Mesothelial cell of epicardium (in vitro differentiated cells): ENCODE data around the gene MTA2. TPM values are rescaled to one million over a fixed set of nuclear protein-coding genes. Genes with fewer than 3 reads are reported as not detected.

ENCODE experiments used
- DNase-seq, 2 experiments: peaks; one replicate each; pipeline ENCODE4 v3.0.0; 2021; ENCODE audit warnings: low spot score in 2 of 2; ENCODE audit not compliant: unreplicated experiment in 2 of 2
- H3K27ac Mint-ChIP-seq: 2 replicates; pipeline ENCODE4 v1.8.0; 2021; ENCODE audit warnings: mixed read lengths
- H3K27me3 Mint-ChIP-seq: 2 replicates; pipeline ENCODE4 v1.8.0; 2021; ENCODE audit warnings: low read depth, mixed read lengths
- H3K36me3 Mint-ChIP-seq: 2 replicates; pipeline ENCODE4 v1.8.0; 2021; ENCODE audit warnings: mixed read lengths
- H3K4me1 Mint-ChIP-seq: 2 replicates; pipeline ENCODE4 v1.8.0; 2021; ENCODE audit warnings: mixed read lengths
- H3K4me3 Mint-ChIP-seq: 2 replicates; pipeline ENCODE4 v1.8.0; 2021; ENCODE audit warnings: mild to moderate bottlenecking, moderate library complexity, mixed read lengths
- H3K9me3 Mint-ChIP-seq: 2 replicates; pipeline ENCODE4 v1.8.0; 2021; ENCODE audit warnings: mixed read lengths
- total RNA-seq: library from RNA; stranded (reverse); gene quantifications from 3 replicates; pipeline ENCODE4 v1.2.1, GENCODE V29; 2021
- TF ChIP-seq, protein P1 (sequence below): fragments of 200-600 bp; sonication (generic); IDR thresholded peaks from one replicate; pipeline ENCODE4 v1.5.0; 2021; ENCODE audit warnings: antibody characterized with exemption; ENCODE audit not compliant: unreplicated experiment

MTA2 gene
- total RNA-seq, 1 donor from 2014 or later, result 126 TPM

DNA sequence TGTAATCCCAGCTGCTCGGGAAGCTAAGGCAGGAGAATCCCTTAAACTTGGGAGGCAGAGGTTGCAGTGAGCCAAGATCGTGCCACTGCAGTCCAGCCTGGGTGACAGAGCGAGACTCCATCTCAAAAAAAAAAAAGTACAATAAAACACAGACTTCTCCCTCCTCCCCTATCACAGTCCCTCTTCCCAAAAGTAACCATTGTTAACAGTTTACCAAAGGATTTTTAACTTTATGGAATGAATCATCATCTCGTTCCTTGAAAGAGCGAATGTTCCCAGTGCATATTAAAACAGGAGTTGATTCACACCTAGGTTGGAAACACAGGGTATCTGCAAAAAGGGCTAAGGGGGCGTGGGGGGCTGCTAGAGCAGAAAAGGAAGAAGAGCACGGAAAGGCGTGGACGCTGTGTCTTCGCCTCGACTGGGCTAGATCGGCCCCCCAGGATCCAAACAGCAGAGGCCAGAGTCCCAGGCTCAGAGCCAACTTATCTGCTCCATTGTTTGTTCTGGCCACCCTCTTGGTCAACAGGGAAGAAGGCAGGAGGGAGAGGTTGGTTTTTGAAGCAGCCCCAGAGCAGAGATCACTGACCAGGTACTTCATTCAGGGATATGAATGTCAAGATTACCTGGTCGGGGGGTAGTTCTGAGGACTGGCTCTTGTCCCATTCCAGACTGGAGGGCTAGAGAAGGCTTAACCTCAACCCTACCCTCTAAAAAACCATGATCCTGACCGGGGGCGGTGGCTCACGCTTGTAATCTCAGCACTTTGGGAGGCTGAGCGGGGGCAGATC lies 52.9 kb downstream of the MTA2 start:
- no peak for DNase-seq
- TF ChIP-seq, protein P1, sequence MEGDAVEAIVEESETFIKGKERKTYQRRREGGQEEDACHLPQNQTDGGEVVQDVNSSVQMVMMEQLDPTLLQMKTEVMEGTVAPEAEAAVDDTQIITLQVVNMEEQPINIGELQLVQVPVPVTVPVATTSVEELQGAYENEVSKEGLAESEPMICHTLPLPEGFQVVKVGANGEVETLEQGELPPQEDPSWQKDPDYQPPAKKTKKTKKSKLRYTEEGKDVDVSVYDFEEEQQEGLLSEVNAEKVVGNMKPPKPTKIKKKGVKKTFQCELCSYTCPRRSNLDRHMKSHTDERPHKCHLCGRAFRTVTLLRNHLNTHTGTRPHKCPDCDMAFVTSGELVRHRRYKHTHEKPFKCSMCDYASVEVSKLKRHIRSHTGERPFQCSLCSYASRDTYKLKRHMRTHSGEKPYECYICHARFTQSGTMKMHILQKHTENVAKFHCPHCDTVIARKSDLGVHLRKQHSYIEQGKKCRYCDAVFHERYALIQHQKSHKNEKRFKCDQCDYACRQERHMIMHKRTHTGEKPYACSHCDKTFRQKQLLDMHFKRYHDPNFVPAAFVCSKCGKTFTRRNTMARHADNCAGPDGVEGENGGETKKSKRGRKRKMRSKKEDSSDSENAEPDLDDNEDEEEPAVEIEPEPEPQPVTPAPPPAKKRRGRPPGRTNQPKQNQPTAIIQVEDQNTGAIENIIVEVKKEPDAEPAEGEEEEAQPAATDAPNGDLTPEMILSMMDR, result no peak
- Mint-ChIP-seq H3K27me3 (no peaks in the 10 kb centered on the region), H3K36me3 (no peaks in the 10 kb centered on the region), H3K4me3 (no peak overlapping the region), H3K27ac (peak overlapping the region; percentile 39), H3K9me3 (no peaks in the 10 kb centered on the region), H3K4me1 (peaks cover 64% of the 10 kb centered on the region)

DNA sequence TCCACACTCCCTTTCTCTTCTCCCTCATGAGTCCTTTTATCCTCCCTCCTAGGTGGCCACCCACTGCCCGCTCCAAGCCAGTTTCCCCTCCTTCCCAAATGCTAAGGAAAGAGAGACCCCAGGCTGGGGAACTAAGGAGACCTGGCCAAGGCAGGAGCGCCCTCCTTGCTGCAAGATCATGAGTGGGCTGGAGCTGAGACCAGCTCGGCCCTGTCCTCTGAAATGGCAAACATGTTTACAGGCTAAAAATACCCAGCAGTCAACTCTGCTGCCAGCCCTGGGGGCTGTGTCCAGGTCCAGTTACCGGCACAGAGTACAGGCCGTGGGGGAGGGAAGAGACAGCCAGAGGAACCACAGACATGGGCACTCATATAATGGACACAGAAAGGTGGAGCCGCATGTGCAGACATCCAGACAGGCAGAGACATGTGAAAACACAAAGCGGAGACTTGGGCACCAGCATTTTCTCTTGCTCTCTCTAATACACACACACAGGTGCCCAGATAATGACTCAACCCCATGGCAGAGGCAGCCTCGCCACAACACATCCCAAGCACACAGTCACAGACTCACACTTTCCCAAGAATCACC lies 53.9 kb downstream of the MTA2 start:
- H3K36me3 Mint-ChIP-seq, result no peaks in the 10 kb centered on the region
- H3K27me3 Mint-ChIP-seq, result no peaks in the 10 kb centered on the region
- TF ChIP-seq, protein P1, result no peak
- DNase-seq, result no peak
- no peaks in the 10 kb centered on the region for H3K9me3 Mint-ChIP-seq
- peak overlapping the region; percentile 95 for H3K27ac Mint-ChIP-seq
- peak overlapping the region; percentile 84 for H3K4me3 Mint-ChIP-seq
- peaks cover 65% of the 10 kb centered on the region for H3K4me1 Mint-ChIP-seq

DNA sequence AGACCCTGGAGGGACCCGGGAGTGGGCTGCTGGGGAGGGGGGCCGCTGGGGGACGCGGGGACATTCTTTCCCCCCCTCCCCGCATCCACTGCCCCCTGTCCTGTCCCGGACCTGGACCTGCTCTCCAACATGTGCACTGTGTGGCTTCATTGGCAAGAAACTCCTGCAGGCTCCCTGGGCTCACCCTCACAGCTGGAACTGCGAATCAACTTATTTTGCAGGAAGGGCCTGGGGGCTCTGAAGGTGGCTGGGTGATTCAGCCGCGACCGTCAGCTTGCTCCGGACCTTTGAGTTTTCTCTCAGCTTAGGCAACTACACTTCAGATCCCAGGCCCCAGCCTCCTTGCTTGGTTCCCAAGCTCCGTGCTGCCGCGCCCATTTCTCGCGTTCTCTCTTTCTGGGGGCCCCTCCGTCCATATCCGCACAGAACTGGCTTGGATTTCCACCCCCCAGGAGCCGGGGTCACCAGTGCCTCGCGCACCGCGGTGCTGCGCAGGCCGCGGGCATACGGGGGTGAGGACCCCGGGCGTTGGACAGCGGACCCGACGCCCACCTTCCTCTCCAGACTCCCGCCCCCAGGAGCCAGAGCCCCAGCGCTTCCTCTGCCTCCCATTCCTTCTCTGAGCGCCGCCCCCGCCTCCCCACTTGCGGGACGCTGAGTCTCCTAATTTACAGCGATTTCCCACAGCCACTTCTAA lies 54.6 kb downstream of the MTA2 start:
- Mint-ChIP-seq H3K4me3 (peak overlapping the region; percentile 84), H3K36me3 (no peaks in the 10 kb centered on the region), H3K27ac (peak overlapping the region; percentile 95), H3K4me1 (peaks cover 65% of the 10 kb centered on the region), H3K9me3 (no peaks in the 10 kb centered on the region), H3K27me3 (no peaks in the 10 kb centered on the region)
- TF ChIP-seq, protein P1, result no peak
- peak in 1 of 2 experiments; percentile 52 for DNase-seq

DNA sequence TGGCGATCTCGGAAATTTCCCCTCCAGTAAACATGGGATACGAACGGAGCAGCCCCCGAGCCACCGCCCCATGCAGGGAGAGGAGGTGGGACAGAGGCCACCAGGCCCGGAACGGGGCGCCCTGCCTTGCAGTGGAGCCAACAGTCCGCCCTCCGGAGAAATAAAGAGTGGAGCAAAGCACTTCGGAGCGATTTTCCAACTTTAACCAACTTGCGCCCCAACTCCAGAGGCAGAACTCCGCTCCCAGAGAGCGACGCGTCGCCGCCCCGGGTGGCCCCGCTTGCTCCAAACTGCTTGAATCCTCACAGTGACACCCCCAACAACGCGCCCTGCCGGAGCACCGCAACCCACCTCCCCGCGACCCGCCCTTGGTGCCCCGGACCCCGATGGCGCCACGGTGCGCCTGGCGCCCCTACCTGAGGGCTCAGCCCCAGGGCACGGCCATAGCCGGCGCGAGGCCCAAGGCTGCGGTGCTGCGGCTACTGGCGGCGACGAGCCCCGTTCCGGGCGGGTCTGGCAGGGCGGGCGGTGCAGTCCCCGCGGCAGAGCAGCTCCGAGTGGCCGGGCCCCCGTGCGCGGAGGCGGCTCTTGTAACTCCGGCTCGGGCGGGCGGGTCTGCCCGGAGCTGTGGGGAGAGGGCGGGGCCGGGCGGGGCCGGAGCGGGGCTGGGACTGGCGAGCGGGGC lies 55.3 kb downstream of the MTA2 start, which contains the start of gene AHNAK:
Gene AHNAK, minus strand, starts transcription at position 563 of the 685 bp plus-strand sequence. CDS start 10,708 bp downstream, outside the sequence.
- Mint-ChIP-seq H3K4me1 (peaks cover 65% of the 10 kb centered on the region), H3K27ac (peak within 1 kb of the TSS; percentile 99), H3K9me3 (no peaks in the 10 kb centered on the region), H3K27me3 (no peaks in the 10 kb centered on the region), H3K36me3 (no peaks in the 10 kb centered on the region), H3K4me3 (peak within 1 kb of the TSS; percentile 97)
- peak; percentile 66 to 82 for DNase-seq
- TF ChIP-seq, protein P1, result no peak
